ENCODE results near the gene ARMCX5. TPM values are rescaled to one million over a fixed set of nuclear protein-coding genes. Genes with fewer than 3 reads are reported as not detected.

ARMCX5 gene
- 17.8 and 21.1 TPM in 2 replicates for total RNA-seq

DNA sequence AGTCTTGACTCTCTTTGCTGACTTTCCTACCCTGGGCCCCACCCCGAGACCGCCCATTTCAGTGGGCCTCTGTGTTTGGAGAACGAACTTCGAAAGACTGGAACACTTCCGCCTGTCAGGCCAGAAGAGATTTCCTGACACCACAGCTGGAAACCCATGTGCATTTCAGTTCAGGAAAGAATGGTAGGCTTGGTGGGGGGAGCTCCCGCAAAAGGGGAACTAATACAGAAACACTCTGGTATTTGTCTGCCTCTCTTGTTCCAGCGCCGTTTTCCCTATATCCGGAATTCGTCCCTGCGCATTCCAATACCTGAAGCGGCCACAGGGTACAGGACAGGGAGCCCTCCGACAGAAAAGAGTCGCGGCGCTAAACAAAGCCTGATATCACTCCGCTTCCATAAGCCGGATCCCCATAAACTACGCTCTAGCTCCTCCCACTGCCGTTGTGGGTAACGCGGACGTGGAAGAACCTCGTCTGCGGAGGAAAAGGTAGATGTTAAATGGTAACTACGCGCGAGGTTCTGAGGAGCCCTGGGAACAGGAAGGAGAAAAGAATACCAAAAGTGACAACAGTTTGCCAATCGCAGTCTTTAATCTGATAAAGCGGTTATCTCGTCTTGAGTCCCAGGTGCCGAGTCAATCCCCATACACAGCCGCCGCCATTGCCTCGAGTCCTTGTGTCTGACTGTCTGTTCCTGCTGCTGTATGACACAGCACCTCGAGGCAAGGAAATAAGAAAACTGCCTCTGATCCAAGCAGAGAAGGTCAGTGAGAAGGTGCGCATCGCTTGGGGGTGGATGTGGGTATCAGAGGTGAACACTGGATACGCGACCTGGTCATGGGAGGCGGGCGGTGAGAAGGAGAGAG is at the start of gene ARMCX5:
TSS of gene ARMCX5 (plus strand) at position 432 of the 867 bp plus-strand sequence. CDS start 2,627 bp downstream, outside the sequence.

DNA sequence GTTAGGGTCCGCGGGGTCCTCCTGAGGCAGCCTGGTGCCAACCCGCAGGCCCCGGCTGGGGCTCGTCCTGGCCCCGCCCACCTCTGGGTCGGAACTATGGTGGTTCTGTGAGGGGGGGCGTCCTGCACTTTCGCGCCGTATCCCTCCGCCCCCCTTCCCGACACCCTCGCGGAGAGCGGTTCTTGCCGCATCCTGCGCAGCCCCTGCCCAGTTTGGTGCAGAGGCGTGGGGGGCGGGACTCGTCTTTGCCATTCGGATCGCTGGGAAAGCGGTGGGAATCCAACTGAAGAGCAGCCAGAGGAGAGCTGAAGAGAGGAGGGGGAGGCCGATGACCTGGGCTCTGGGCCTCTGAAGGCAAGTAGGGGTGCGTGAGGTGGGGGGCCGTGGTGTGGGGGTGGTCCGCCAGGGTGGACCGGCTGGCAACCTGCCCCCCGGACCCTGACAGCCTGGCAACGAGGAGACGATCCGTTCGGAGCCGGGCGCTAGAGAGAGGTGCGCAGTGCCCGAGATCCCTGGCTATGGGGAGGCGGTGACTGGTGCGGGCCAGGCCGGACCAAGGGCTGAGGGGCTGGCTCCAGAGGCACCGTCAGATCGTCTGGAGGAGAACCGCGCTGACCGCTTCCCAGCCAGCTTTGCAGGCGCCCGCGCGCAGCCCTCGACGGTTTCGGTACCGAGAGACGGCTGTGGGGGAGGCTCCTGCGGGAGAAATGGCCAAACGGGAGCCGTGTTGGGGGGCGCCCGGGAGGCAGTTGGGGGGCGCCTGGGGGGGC is 52.1 kb downstream of the ARMCX5 start, which contains the start of gene GPRASP1:
TSS of gene GPRASP1 (plus strand) at position 242 of the 770 bp plus-strand sequence. CDS start 2,431 bp downstream, outside the sequence.

Other genes with a start within 250 kb of the ARMCX5 start
- not detected in 2 replicates for gene NXF2B, start 159.5 kb upstream of the ARMCX5 start, total RNA-seq
- gene TCP11X2, start 127.7 kb upstream of the ARMCX5 start, total RNA-seq = not detected in 2 replicates
- gene TMSB15A, start 82.8 kb upstream of the ARMCX5 start, total RNA-seq = not detected in 2 replicates
- 0.34 and 1.3 TPM in 2 replicates for gene GPRASP1, start 52.0 kb downstream of the ARMCX5 start, total RNA-seq
- gene GPRASP2, start 112.9 kb downstream of the ARMCX5 start, total RNA-seq = 8.2 and 11.6 TPM in 2 replicates
- 2.7 and 5.2 TPM in 2 replicates for gene GPRASP3, start 121.2 kb downstream of the ARMCX5 start, total RNA-seq

All from nasal cavity respiratory epithelium epithelial cell of viscerocranial mucosa (primary cell).